HT1080 (cell line): ENCODE results near the gene AVPR2. TPM values are rescaled to one million over a fixed set of nuclear protein-coding genes. Genes with fewer than 3 reads are reported as not detected.

Experiments
- DNase-seq: peaks from one replicate; pipeline ENCODE4 v3.0.0-alpha.2; 2015; ENCODE audit warnings: low read depth
- total RNA-seq: library from RNA; depleted of rRNA; stranded (reverse); fragments of >200 nt; shearing (Covaris generic); gene quantifications from 2 replicates; pipeline ENCODE4 v1.2.3, GENCODE V29; 2014

The AVPR2 gene
- total RNA-seq, 1 experiment from 2014 or later: not detected

DNA sequence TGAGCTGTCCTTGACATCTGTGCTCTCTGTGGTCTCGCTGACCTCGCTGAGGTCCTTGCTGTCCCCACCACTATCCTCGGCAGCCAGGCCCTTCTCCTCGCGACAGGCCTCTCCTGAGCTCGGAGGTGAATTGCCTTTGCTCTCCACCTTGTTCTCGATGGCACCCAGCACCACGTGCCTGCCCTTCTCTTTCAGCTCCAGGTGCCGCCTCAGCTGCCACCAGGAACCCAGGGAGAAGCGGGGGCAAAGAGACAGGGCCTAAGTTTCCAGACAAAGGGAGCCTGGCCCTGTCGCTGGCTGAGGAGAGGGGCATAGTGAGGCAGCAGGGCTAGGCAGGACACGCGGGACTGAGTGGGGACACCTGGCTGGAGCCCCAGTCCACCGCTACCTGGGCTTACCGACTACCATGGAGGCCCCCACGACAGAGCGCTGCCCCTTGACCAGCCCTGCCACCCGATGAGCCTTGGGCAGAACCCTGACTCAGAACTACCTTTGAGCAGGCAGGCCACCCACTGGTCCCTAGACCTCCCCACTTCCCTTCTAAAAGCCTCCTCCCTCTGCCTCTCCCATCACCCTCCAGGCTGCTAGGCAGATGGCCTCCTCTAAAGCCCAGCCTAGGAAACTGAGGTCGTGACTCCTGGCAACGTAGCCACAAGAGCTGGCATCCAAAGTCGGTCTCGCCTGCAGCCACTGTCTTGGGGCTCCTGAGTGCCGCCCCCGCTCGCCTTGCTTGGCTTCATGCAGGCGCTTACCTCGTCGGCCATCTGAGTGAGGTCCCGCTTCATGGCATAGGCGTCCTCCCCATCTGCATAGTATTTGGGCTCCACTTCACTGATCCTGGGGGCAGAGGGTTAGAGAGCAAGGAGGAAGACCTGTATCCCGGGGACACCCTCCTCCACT, 25.8 kb downstream of the AVPR2 start:
- no peak for DNase-seq

DNA sequence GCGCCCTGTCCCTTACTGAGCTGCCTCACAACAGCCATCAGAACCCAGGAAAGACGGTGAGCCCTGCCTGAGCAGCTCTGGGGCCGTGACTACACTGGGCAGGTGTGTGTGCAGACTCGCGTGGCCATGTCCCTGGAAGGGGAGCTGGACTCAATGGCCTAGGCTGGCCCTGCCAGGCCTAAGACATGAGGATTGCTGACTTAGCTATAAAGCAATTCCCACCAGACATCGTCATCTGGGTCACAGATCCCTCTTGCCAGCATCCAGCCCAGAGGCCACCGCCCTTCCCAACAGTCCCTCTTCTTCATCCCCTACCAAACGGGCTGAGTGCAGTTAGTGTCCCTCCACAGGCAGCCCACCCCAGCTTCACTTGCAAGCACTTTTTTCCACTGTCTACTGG, 26.7 kb downstream of the AVPR2 start:
- DNase-seq: no peak

DNA sequence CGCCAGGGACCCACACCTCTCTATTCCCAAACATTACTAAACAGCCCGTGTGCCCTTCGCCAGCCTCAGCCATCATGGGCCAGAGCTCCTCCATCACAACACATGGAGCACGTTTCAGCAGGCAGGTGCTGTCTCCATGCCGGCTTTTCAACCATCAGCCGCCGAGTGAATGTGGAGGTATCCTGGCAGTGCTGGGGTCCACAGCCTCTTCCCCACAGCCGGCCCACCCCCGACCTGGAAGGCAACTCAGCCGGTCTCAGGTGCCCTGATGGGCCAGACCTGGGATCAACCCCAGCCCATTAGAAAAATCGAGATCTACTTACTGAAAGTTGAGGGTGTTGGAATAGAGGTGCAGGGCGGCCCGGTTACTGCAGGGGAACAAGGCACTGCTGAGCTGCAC, 27.3 kb downstream of the AVPR2 start:
- DNase-seq: no peak

DNA sequence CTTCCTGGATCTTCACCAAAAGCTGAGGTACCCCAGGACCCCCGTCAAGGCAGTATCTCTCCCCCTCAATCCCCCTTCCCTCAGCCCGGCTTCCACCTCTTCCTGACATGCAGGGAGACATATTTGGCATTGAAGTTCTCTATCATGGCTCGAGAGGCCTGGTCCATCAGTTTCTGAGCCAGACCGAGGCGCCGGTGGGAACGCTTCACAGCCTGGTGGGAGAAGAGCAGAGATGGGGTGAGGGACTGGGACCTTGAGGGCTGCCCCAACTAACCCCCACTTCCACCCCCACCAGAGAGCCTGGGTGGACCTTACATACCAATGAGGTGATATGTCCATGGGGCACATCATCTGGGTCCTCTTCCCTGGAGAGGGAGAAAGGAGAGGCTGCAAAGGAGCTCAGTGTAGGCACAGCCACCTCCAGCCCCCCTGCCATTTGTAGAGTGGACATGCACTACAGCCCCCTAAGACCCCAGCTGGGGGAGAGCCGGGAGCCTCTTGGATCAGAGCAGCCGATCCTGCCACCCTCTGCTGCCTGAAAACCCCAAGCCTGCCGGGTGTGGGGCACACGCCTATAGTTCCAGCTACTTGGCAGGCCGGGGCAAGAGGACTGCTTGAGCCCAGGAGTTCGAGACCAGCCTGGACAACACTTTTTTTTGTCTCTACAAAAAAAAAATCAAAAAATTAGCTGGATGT, 27.9 kb downstream of the AVPR2 start:
- DNase-seq: no peak

DNA sequence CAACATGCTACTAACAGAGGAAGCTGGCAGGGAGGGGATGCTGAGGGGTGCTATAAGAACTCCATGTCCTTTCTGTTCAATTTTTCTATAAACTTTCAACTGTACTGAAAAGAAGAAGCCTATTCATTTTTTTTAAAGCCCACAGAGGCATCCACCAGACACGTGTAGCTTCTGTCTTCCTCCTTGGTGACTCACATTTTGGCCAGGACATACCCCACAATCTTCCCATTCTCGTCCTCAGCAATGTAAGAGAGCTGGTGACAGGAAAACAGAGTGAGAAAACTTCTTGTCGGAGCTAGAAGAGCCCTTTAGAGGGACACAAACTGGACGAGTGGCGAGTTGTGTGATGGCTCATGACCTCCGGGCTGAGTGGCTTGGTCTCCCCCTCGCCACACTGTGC, 29.3 kb downstream of the AVPR2 start:
- DNase-seq: no peak

DNA sequence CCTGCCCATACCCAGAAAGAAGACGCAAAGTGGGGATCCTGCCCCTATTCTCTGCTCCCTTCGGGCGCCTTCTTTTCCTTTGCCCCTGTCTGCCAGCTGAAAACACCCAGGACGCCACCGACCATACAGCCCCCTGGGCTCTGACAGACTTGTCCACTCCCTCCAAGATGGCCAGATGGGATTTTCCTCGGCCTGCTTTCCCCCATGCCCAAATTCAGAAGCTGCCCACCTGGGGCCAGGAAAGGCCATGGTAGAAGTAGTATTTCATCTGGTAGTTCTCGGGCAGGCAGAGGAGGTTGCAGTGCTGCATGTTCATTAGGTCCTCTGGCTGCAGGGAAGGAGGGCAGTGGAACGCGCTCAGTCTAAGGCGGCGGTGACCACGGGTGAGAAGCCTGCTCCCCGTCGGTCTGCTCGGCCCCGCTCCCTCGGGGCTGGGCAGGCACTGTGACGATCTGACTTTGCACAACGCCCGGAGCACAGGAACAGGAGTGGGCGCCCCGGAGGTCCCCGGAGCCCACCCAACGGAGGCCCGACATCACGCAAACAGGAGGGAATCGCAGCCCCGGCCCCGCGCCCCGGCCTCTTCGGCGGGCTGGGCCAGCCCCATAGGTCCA, 29.8 kb downstream of the AVPR2 start:
- no peak for DNase-seq

DNA sequence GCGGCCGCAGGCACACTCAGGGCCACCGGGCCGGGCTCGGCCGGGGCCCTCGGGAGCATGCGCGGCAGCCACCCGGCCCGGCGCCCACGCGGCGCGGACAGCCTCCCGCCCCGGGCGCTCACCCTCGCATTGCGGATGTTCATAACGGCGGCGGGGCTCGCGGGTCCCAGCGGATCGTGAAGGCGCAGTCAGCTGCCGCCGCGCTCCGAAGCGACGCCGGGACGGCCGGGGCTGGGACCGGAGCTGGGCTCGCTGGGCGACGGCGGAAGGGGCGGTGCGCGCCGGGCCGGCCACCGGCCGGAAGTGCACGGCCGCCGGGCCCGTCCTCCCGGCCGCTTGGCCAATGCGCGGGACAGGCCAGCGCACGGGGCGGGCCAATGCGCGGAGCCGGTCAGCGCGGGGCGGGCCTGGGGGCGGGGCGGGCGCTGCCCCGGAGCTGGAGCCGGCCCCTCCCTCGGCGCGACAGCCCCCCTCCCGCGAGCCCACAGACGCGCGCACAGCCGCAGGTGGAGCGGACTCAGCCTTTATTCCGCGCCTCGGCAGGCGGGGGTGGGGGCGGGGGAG, 30.4 kb downstream of the AVPR2 start, which contains the start of gene NAA10:
TSS of gene NAA10 (minus strand) at position 276 of the 564 bp plus-strand sequence. CDS start at position 143, 133 bp downstream.
- DNase-seq: peak; percentile 46

DNA sequence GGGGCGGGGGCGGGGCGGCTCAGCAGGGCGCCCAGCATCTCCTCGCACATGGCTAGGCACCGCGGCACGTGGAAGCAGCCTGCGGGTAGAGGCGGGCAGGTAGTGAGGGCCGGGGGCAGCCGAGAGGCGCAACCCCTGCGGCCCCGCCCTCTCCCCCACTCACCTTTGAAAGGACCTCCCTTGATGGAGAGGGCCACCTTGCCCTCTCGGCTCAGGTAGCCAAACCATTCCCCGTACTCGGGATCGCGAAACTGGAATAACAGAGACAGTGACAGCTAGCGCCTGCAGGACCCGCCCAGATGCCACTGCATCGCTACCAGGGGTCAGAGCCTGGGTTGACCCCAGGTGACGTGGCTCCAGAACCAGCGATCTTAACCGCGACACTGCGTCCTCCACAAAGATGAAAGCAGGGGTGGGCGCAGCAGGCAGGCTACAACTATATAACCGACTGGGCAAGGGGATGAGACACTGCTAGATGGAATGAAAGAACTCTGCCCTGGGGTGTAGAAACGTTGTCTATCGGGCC, 30.9 kb downstream of the AVPR2 start:
- DNase-seq: no peak

DNA sequence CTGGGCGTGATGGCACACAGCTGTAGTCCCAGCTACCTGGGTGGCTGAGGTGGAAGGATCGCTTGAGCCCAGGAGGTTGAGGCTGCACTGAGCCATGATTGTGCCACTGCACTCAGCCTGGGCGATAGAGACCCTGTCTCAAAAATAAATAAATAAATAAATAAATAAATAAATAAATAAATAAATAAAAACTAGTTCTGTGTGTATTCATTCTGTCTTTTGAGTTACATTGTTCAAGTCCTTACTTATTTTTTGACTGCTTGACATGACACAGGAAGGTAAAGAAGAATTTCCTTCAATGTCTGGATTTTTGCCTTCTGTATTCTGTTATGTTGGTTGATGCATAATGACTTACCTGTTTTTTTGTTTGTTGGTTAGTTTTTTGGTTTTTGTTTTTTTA, 32.6 kb downstream of the AVPR2 start:
- DNase-seq: no peak

DNA sequence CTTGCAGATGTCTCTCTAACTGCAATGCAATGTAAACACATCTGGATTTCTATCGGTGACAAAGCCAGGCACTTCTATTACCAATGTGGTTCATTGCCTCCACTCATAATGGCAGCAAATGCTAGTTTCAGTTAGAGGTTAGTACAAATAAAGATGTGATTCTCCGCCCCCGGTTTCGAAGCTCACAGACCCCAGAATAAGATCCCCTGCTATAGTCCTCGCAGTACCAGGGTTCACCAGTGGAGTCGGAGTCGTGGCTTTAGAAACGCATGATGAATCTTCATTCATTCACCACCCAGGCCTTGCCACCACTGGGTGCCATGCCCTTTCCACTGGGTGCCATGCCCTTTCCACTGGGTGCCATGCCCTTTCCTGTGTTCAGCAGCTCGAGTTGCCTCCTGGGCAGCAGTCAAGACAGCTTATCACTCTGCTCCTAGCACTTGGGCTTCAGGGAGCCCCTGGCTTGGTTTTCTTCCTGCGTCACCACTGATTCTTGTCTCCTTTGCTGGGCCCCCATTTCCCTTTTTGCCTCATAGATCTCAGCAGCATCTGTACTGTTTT, 33.8 kb downstream of the AVPR2 start:
- no peak for DNase-seq

DNA sequence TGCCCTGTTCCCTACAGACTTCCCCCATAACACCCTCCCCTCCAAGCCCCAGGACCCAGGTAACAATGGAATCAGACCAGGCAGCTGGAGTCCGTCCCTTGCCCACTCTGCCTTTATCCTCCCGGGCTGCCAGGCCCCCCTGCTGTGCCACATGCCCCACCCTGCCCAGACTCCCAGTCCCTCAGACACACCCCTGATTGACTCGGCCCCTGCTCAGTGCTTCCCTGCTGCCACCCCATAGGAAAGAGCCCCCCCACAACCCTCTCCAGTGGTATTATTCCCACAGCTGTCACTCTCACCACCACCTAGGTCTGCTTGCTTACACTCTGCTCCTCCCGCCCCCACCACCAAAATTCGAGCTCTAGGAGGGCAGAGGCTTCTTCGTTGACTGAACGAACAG, 35.1 kb downstream of the AVPR2 start:
- no peak for DNase-seq

DNA sequence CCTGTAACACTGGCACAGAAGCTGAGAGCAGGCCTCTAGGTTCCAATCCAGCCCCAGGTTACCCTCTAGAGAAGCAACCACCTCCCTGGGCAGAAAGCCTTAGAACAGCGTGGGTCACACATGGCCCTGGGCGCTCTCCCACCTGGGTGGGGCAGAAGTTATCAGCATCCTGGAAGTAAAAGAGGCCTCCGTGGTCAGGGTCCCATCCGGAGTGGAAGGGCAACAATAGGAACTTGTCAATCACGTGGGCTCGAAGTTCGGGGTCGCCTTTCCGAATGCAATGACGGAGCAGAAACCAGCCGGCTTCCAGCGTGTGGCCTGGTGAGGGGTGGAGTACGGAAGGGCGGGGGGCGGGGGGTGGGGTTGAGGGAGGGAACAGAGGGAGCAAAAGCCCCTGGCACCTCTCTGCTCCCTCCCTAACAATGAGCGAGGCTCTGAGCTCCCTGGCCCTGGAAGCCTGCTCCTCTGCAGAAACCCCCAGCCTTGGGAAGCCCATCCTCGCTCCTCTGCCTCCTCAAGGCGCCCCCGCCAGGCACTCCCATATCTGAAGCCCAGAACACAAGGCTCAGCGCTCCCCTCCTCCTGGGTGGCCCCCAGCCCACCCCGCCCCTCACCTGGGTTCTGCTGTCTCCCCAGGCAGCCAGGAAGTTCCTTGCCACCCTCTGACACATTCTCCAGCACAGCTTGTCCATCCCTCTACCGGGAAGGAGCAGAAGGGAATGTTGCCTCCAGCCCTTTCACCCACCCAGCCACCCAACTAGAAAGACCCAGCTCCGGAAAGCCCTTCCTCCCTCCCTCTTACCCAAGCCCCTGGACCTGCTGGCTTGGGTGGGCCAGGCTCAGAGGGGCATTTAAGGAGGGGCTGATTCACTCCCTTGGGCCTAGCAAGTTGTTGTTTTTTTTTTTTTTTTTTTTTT, 37.1 kb downstream of the AVPR2 start:
- DNase-seq: no peak

DNA sequence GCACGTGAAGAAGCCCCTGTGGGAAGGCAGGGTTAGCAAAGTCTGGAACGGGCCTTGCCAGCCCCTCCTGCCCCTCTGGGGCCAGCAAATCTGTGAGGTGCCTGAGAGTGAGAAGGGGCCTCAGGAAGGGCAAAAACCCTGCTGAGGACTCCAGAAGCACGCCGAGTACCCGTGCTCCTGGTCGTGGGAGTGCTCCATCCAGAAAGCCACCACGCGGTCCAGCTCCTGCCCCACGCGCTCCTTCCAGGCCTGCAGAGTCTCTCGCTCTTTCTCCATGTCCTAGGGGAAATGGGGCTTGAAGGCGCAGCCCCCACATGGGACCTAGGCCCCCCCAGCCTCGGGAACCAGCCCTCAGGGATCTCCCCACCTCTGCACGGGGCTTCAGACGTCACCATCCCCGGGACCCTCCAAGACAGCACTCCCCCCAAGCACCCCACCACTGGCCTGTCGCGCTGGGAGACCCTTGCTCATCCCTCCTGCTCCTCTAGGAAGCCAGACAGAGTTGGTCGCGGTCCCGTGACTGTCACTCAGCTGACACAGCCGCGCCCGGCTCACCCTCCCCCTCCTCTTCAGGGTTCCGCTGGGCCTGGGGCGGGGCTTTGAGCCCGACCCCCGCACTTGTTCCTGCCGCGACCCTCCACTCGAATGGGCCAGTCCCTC, 39.8 kb downstream of the AVPR2 start, which contains the start of gene RENBP:
TSS of gene RENBP (minus strand) at position 504 of the 660 bp plus-strand sequence. CDS start at position 471, 33 bp downstream.
- DNase-seq: no peak

DNA sequence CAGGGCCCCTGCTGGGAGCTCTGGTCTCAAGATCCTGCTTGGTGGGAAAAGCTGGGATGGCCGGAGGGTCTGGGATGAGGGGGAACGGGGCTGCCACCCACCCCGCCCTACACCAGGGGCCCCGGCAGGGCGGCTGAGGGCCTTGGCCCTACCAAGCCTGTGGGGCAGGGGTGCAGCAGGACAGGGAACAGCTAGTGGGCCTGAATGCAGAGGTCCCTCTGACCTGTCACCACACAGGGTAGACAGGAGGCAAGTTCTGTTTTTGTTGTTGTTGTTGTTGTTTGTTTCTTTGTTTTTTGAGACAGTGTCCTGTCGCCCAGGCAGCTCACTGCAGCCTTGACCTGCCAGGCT, 40.3 kb downstream of the AVPR2 start:
- DNase-seq: no peak

DNA sequence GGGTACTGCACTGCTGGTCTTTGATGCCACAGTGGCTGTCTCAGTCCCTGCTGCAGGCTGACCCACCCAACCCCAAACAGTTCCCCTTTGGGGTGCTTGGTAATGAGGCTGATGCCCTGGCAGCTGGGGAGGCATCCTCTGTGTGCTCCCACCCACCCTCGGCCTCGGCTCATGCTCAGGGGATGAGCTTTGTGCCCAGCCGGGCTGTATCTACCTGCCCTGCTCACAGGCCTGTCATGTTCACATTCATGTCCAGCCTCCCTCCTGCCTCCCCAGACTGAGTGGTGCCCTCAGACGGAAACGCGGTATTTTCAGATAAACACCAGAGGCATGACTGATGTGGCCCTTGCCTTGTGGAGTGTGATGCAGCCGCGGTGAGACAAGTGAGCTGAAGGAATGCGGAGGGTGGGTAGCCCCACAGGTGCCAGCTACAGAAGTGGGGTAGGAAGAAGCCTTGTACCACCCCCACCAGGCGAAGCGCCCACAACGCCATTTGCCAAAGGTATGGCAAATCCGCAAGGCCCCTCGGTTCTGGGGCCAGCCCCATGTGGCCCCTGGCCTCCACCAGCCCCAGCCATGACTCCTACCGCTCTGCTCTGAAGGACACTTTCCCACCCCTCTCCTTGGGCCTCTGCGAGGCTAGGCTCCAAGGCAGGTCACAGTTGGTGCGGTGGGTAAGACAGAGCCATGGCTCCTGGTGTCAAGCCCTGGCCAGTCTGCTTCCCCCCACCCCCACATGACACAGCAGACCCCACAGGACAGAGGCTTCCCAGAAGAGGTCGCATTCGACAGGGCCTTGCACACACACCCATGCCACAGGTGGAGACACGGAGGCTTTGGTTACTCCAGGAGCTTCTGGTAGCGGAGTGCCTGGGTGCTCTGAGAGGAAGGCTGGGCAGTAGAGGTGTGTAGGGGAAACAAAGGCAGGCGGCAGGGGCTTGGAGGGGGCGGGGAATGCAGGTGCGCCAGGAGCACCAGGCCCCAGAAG, 41.8 kb downstream of the AVPR2 start:
- DNase-seq: no peak

DNA sequence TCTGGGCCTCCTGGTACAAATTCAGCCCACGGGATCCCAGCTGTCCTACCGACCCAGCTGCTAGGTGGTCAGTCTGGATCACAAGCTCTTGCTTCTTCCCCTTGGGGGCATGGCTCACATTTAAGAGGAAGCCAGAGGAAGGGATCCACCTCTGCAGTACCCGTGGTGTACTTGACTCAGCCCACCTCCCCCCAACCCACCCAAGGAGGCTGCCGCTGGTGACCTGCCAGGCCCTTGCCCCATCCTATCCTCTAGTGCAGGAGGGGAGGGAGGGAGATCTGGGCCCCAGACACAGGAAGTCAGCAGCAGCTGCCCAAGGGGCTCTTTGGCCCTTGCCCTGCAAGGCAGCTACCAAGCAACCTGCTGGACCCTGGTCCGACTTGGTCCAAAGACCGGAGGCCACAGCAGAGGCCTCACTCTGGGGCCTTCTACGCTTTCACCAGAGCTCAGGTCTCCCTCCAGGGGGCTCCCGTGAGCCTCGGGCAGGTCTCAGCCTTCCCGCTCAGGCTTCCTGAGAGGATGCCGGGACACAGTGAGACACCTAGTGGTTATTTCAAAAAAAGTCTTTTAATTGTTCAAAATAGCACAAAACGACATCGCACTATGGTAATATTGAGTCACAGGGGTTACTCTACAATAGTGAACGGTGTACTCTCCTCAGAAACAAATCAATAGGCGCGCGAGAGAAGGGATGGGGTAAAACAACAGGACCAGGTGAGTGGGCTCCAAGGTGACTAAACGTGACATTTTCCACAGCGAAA, 42.7 kb downstream of the AVPR2 start:
- peak; percentile 64 for DNase-seq

DNA sequence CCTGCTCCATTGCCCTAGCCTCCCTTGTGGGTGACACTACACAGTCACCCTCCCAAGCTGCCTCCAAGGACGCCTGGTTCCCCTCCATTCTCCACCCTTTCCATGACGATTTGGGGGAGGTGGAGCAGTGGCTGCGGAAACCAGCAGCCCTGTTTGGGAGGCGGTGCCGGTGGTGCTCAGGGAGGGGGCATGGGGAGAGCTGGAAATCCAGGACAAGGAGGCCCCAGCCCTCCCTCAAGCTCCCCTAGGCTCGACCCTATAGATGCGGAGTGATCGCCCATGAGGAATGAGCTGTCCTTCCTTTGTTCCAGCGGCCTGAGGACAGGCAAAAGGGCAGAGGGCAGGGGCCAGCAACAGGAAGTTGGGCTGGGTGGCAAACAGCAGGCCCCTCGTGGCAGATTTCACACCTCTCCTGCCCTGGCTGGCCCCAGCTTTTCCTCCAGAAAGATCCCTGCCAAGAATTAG, 43.6 kb downstream of the AVPR2 start:
- DNase-seq: no peak
